IMR-90 (cell line): ENCODE results near the gene OGG1. TPM values are rescaled to one million over a fixed set of nuclear protein-coding genes. Genes with fewer than 3 reads are reported as not detected.

Experiments used
- ATAC-seq: fragments of 200-7000 bp; cut with Tn5 transposase; 2 replicates; pipeline ENCODE4 v1.9.1; 2020; ENCODE audit warnings: low read depth, mild to moderate bottlenecking, moderate library complexity
- BruUV-seq: library from RNA; stranded (reverse); fragments of 400-500 nt; replicated peaks from 2 replicates; lab custom pipeline; 2021; lab: Mats Ljungman, UMichigan
- CTCF ChIA-PET: fragments of 300-600 bp; formaldehyde crosslinking; extraction: SDS; loops from one replicate; lab custom pipeline; 2021; ENCODE audit warnings: antibody characterized with exemption; lab: Yijun Ruan, JAX
- POLR2A ChIA-PET: fragments of 300-600 bp; sonication (Branson Sonifier 250); formaldehyde crosslinking; loops from one replicate; lab custom pipeline; 2022; ENCODE audit warnings: antibody characterized with exemption; ENCODE audit not compliant: unreplicated experiment; lab: Charles Lee
- DNase-seq: peaks from one replicate; pipeline ENCODE4 v3.0.0; 2013
- H2AFZ ChIP-seq: replicated peaks from 2 replicates; pipeline ENCODE3; 2013; ENCODE audit warnings: low read length, mild to moderate bottlenecking; ENCODE audit not compliant: poor library complexity
- H2AK5ac ChIP-seq: 2 replicates; pipeline ENCODE4 v1.6.1; 2013; ENCODE audit warnings: low read depth, low read length, inconsistent platforms
- H2AK9ac ChIP-seq: replicated peaks from 2 replicates; pipeline ENCODE3; 2013; ENCODE audit warnings: mild to moderate bottlenecking, low read depth, low read length, moderate library complexity; ENCODE audit not compliant: poor library complexity
- H2BK120ac ChIP-seq: 2 replicates; pipeline ENCODE4 v1.6.1; 2013; ENCODE audit warnings: low read depth, low read length, inconsistent platforms
- H2BK15ac ChIP-seq: 3 replicates; pipeline ENCODE4 v1.6.1; 2013; ENCODE audit warnings: low read depth, low read length, inconsistent platforms
- H2BK20ac ChIP-seq: 2 replicates; pipeline ENCODE4 v1.6.1; 2013; ENCODE audit warnings: low read depth, mild to moderate bottlenecking, inconsistent platforms, low read length, moderate library complexity
- H2BK5ac ChIP-seq: 2 replicates; pipeline ENCODE4 v1.6.1; 2013; ENCODE audit warnings: mild to moderate bottlenecking, low read depth, low read length, inconsistent platforms; ENCODE audit not compliant: poor library complexity, severe bottlenecking
- H3K14ac ChIP-seq: replicated peaks from 2 replicates; pipeline ENCODE4 v1.6.1; 2013; ENCODE audit warnings: low read depth, low read length, inconsistent platforms
- H3K18ac ChIP-seq: 2 replicates; pipeline ENCODE4 v1.6.1; 2013; ENCODE audit warnings: low read depth, low read length, control low read depth
- H3K23ac ChIP-seq: 2 replicates; pipeline ENCODE4 v1.6.1; 2013; ENCODE audit warnings: low read depth, low read length, inconsistent platforms
- H3K27ac ChIP-seq: 2 replicates; pipeline ENCODE4 v1.5.1; 2013; ENCODE audit warnings: mild to moderate bottlenecking, control low read depth, low read length; ENCODE audit not compliant: insufficient read depth
- H3K27me3 ChIP-seq: 2 replicates; pipeline ENCODE4 v1.6.1; 2013; ENCODE audit warnings: low read length; ENCODE audit not compliant: control insufficient read depth, insufficient read depth
- H3K36me3 ChIP-seq: 2 replicates; pipeline ENCODE4 v1.6.1; 2013; ENCODE audit warnings: low read length, mixed read lengths; ENCODE audit not compliant: control insufficient read depth, insufficient read depth
- H3K4ac ChIP-seq: 2 replicates; pipeline ENCODE4 v1.6.1; 2013; ENCODE audit warnings: low read depth, low read length, inconsistent platforms
- H3K4me1 ChIP-seq: 2 replicates; pipeline ENCODE4 v1.6.1; 2013; ENCODE audit warnings: low read length, mixed read lengths; ENCODE audit not compliant: control insufficient read depth, insufficient read depth
- H3K4me2 ChIP-seq: 2 replicates; pipeline ENCODE4 v1.6.1; 2013; ENCODE audit warnings: low read depth, mild to moderate bottlenecking, control low read depth, low read length, moderate library complexity
- H3K4me3 ChIP-seq: 2 replicates; pipeline ENCODE4 v1.5.1; 2013; ENCODE audit warnings: low read depth, mild to moderate bottlenecking, control low read depth, low read length, moderate library complexity; ENCODE audit not compliant: insufficient read depth
- H3K56ac ChIP-seq: 2 replicates; pipeline ENCODE4 v1.6.1; 2013; ENCODE audit warnings: low read length, inconsistent platforms; ENCODE audit not compliant: insufficient read depth; ENCODE audit errors: extremely low read depth
- H3K79me1 ChIP-seq, 2 experiments: 2 replicates each; pipeline ENCODE4 v1.6.1; 2013; ENCODE audit warnings: low read length in 2 of 2, inconsistent platforms in 1 of 2, low read depth in 1 of 2
- H3K9ac ChIP-seq: 2 replicates; pipeline ENCODE4 v1.6.1; 2013; ENCODE audit warnings: low read depth, low read length, control low read depth
- H3K9me1 ChIP-seq: 2 replicates; pipeline ENCODE4 v1.6.1; 2013; ENCODE audit warnings: low read length, inconsistent platforms; ENCODE audit not compliant: insufficient read depth
- H3K9me3 ChIP-seq: 2 replicates; pipeline ENCODE4 v1.6.1; 2013; ENCODE audit warnings: low read length; ENCODE audit not compliant: control insufficient read depth, insufficient read depth
- H4K20me1 ChIP-seq: 2 replicates; pipeline ENCODE4 v1.6.1; 2013; ENCODE audit warnings: low read length, inconsistent platforms; ENCODE audit not compliant: insufficient read depth
- H4K5ac ChIP-seq: 2 replicates; pipeline ENCODE4 v1.6.1; 2013; ENCODE audit warnings: mild to moderate bottlenecking, low read depth, low read length, control low read depth
- H4K8ac ChIP-seq, 2 experiments: 2 replicates each; pipeline ENCODE4 v1.6.1; 2013; ENCODE audit warnings: low read depth in 2 of 2, low read length in 2 of 2, control low read depth in 1 of 2, inconsistent platforms in 1 of 2
- H4K91ac ChIP-seq: 2 replicates; pipeline ENCODE4 v1.6.1; 2013; ENCODE audit warnings: low read depth, low read length, inconsistent platforms; ENCODE audit not compliant: insufficient read depth
- BHLHE40 ChIP-seq: fragments of 150-350 bp; IDR thresholded peaks from 2 replicates; pipeline ENCODE4 v1.6.1; 2016; ENCODE audit warnings: mild to moderate bottlenecking, low read depth, low read length
- CEBPB ChIP-seq: IDR thresholded peaks from 2 replicates; pipeline ENCODE4 v1.6.1; 2012; ENCODE audit warnings: low read depth, low read length, improper control_type of control experiment
- CHD1 ChIP-seq: IDR thresholded peaks from 2 replicates; pipeline ENCODE4 v1.6.1; 2012; ENCODE audit warnings: low read depth, low read length, improper control_type of control experiment
- CTCF ChIP-seq: conservative IDR thresholded peaks from 2 replicates; pipeline ENCODE4 v1.5.1; 2012; ENCODE audit warnings: mild to moderate bottlenecking, low read depth, low read length, improper control_type of control experiment
- ELK1 ChIP-seq: fragments of 150-350 bp; IDR thresholded peaks from 2 replicates; pipeline ENCODE4 v1.6.1; 2016; ENCODE audit warnings: low read depth, mild to moderate bottlenecking, low read length, moderate library complexity, borderline replicate concordance
- FOS ChIP-seq: fragments of 150-350 bp; IDR thresholded peaks from 2 replicates; pipeline ENCODE4 v1.6.1; 2016; ENCODE audit warnings: low read depth, low read length
- MAFK ChIP-seq: IDR thresholded peaks from 2 replicates; pipeline ENCODE4 v1.6.1; 2012; ENCODE audit warnings: low read depth, low read length, improper control_type of control experiment
- MAZ ChIP-seq: IDR thresholded peaks from 2 replicates; pipeline ENCODE4 v1.6.1; 2012; ENCODE audit warnings: low read depth, mild to moderate bottlenecking, low read length, improper control_type of control experiment, moderate library complexity, borderline replicate concordance
- MXI1 ChIP-seq: IDR thresholded peaks from 2 replicates; pipeline ENCODE4 v1.6.1; 2012; ENCODE audit warnings: low read depth, mild to moderate bottlenecking, low read length, moderate library complexity, borderline replicate concordance
- NFE2L2 ChIP-seq: fragments of 150-350 bp; IDR thresholded peaks from 2 replicates; pipeline ENCODE4 v1.6.1; 2016; ENCODE audit warnings: low read depth, mild to moderate bottlenecking, low read length
- POLR2A ChIP-seq: IDR thresholded peaks from 2 replicates; pipeline ENCODE4 v1.6.1; 2012; ENCODE audit warnings: mild to moderate bottlenecking, low read depth, low read length
- RAD21 ChIP-seq: IDR thresholded peaks from 2 replicates; pipeline ENCODE4 v1.6.1; 2012; ENCODE audit warnings: low read length, improper control_type of control experiment
- RCOR1 ChIP-seq: IDR thresholded peaks from 2 replicates; pipeline ENCODE4 v1.6.1; 2012; ENCODE audit warnings: mild to moderate bottlenecking, low read length, improper control_type of control experiment; ENCODE audit not compliant: insufficient replicate concordance
- RFX5 ChIP-seq: IDR thresholded peaks from 2 replicates; pipeline ENCODE4 v1.8.0; 2012; ENCODE audit warnings: low read depth, mild to moderate bottlenecking, low read length, moderate library complexity
- SMC3 ChIP-seq: fragments of 150-350 bp; IDR thresholded peaks from 2 replicates; pipeline ENCODE4 v1.6.1; 2016; ENCODE audit warnings: low read depth, mild to moderate bottlenecking, antibody characterized with exemption, low read length, moderate library complexity
- USF2 ChIP-seq: fragments of 150-350 bp; IDR thresholded peaks from 2 replicates; pipeline ENCODE4 v1.6.1; 2017; ENCODE audit warnings: mild to moderate bottlenecking, antibody characterized with exemption, low read length, low read depth
- WGBS, 2 experiments: methylation state at CpG; one replicate each; pipeline versions ENCODE4 v1.1.5 to v1.1.7; 2013; ENCODE audit warnings: missing lambda C conversion rate in 2 of 2; ENCODE audit not compliant: insufficient read length in 1 of 2; ENCODE audit errors: extremely low coverage in 2 of 2; 5-methylcytosine and 5-hydroxymethylcytosine counted together
- dilution Hi-C: fragments of 300-500 bp; cut with HindIII; formaldehyde crosslinking; loops from one replicate; pipeline ENCODE4 v1.14.3; 2018; ENCODE audit warnings: low sequenced_read_pairs; ENCODE audit not compliant: unreplicated experiment
- in situ Hi-C: fragments of 300-500 bp; cut with MboI; formaldehyde crosslinking; loops from 3 replicates; pipeline ENCODE4 v1.14.3; 2019; ENCODE audit warnings: low sequenced_read_pairs, inconsistent platforms, mixed read lengths
- intact Hi-C: fragments of 100-400 bp; cut with micrococcal nuclease; formaldehyde crosslinking; loops from 2 replicates; pipeline ENCODE4 v1.10.0; 2022
- polyA plus RNA-seq, 3 experiments: library from polyadenylated mRNA; depleted of rRNA; stranded (reverse); fragments of >200 nt; gene quantifications; 2 replicates each; pipeline ENCODE4 v1.2.3, GENCODE V29; 2012; ENCODE audit warnings: low replicate concordance in 1 of 3
- total RNA-seq: library from RNA; depleted of rRNA; stranded (reverse); fragments of >200 nt; gene quantifications from 2 replicates; pipeline ENCODE4 v1.2.3, GENCODE V29; 2012

OGG1 gene
- total and polyA plus RNA-seq, 2 of the 4 experiments (the other 2 are of a cell fraction): 14.9 to 25.6 TPM

- TF ChIP-seq FOS: no peak
- TF ChIP-seq RFX5: no peak
- no peak for TF ChIP-seq RCOR1
- no peak for TF ChIP-seq BHLHE40
- no peak for TF ChIP-seq ELK1
- TF ChIP-seq CTCF: no peak
- TF ChIP-seq POLR2A: no peak
- no peak for TF ChIP-seq CEBPB
- no peak for TF ChIP-seq RAD21
- TF ChIP-seq MAFK: no peak
- TF ChIP-seq CHD1: no peak
- no peak for TF ChIP-seq SMC3
- TF ChIP-seq USF2: no peak
- TF ChIP-seq NFE2L2: no peak
- TF ChIP-seq MAZ: no peak
- TF ChIP-seq MXI1: no peak
- Histone ChIP-seq H4K8ac (no peak overlapping the region), H3K18ac (no peak overlapping the region), H4K5ac (no peak overlapping the region), H3K4me3 (no peak overlapping the region), H3K27me3 (peaks cover 10% of the 10 kb centered on the region; the same call in 1 of the 2 replicates), H3K9ac (no peak overlapping the region), H3K9me1 (no peaks in the 10 kb centered on the region), H3K14ac (no peak overlapping the region), H2BK120ac (no peak overlapping the region), H3K4me2 (no peak overlapping the region), H3K56ac (no peak overlapping the region), H3K23ac (no peak overlapping the region), H3K4me1 (no peaks in the 10 kb centered on the region), H2BK20ac (no peak overlapping the region), H2AFZ (no peak overlapping the region), H2BK5ac (no peak overlapping the region), H3K27ac (no peak overlapping the region), H2AK9ac (no peak overlapping the region), H3K4ac (no peak overlapping the region), H4K91ac (no peak overlapping the region), H3K36me3 (peaks cover 33% of the 10 kb centered on the region), H2AK5ac (no peak overlapping the region), H3K9me3 (no peaks in the 10 kb centered on the region), H3K79me1 (no peaks in the 10 kb centered on the region), H4K20me1 (no peaks in the 10 kb centered on the region), H2BK15ac (no peak overlapping the region)
- ChIA-PET POLR2A (no interaction called here), CTCF (no interaction called here)
- BruUV-seq: no TSS peak
- in situ Hi-C loops: no loop called here
- no CpG with 5 or more reads among the region's 2 CpGs for WGBS, 2 experiments
- intact Hi-C loops: no loop called here
- dilution Hi-C loops: no loop called here
- ATAC-seq (no peak), DNase-seq (no peak)
Measured at GRCh38 chr3:9700536-9700935, 49.2 kb upstream of the OGG1 start.
